ENCODE results near the gene COX6A1. TPM values are rescaled to one million over a fixed set of nuclear protein-coding genes. Genes with fewer than 3 reads are reported as not detected.

COX6A1 gene
- total and polyA plus RNA-seq, 2 donors (not counting 3 experiments of a cell fraction or from before 2014, with no cell fraction given): 299 to 1,327 TPM

DNA sequence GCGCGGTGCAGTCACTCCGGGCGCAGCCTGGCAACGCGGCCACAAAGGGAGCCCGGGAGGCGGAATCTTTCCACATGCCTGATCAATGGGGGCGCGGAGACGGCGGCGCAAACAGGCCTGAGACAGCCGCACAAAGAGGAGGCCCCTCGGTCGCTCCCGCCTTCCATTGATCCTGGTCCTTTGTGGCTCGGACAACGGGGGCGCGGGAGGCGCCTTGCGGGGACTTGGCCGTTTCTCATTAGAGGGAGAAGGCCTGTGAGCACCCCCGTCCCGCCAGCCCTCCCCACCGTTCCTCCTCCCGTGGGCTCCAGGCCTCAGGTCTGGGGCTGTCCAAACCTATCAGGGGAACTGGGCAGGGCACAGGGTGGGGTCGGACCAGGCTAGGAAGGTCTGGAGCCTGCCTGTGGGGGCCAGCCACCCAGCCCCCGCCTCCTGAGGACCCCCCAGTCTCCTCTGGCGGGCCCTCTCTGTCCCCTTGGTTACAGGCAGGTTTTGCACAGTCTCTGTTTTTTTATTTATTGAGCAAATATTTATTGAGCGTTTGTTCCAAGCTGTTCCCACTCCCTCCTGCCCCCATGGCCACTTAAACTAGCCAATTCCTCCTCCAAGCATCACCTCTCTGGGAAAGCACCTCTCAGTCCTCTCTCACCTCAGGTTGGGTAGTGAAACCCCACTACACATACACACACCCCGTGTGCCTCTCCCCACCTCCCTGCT is 39.9 kb upstream of the COX6A1 start:
- Histone ChIP-seq H2AFZ (ENCODE audit: low read depth, low read length) (no peak overlapping the region), H3K9me3 (replicated peaks; ENCODE audit: control insufficient read depth, insufficient read depth, low read length) (no peaks in the 10 kb centered on the region), H3K4me2 (ENCODE audit: insufficient read depth, low read length) (no peak overlapping the region), H3K4me3 (replicated peaks in 1 of 3; ENCODE audit: insufficient read depth in 1 of 3, low read depth in 1 of 3, low read length in 3 of 3) (no peak overlapping the region), H4K20me1 (replicated peaks; ENCODE audit: control insufficient read depth, extremely low read depth, insufficient read depth, low read length) (no peaks in the 10 kb centered on the region), H3K27me3 (ENCODE audit: control insufficient read depth in 2 of 2, insufficient read depth in 2 of 2, low read length in 2 of 2) (peaks cover 11 to 13% of the 10 kb centered on the region in 2 experiments), H3K9me1 (replicated peaks; ENCODE audit: control insufficient read depth, extremely low read depth, insufficient read depth, low read length) (no peaks in the 10 kb centered on the region), H3K9ac (replicated peaks; ENCODE audit: extremely low read depth, insufficient read depth, low read length) (no peak overlapping the region), H3K4me1 (ENCODE audit: control insufficient read depth, extremely low read depth, insufficient read depth, low read length) (no peaks in the 10 kb centered on the region), H3K36me3 (ENCODE audit: control insufficient read depth in 2 of 2, extremely low read depth in 1 of 2, insufficient read depth in 2 of 2, low read length in 2 of 2) (no peaks in the 10 kb centered on the region), H3K27ac (ENCODE audit: insufficient read depth, low read depth, low read length) (no peak overlapping the region), H3K79me2 (ENCODE audit: control insufficient read depth, insufficient read depth, low read length) (no peaks in the 10 kb centered on the region)
- CTCF ChIA-PET: no interaction called here
- no peak for DNase-seq (ENCODE audit: low read depth, low spot score)
- intact Hi-C loops (cut with micrococcal nuclease) (no loop called here), dilution Hi-C loops (cut with MboI; ENCODE audit: extremely low pct_ligation_motif_present, low sequenced_read_pairs) (no loop called here)
- no TSS peak for BruUV-seq (replicated peaks)
- POLR2A ChIA-PET: no interaction called here
- no peak for TF ChIP-seq EZH2 (IDR thresholded peaks at IDR 0.05; ENCODE audit: borderline replicate concordance, low read depth, low read length, severe bottlenecking)
- TF ChIP-seq POLR2A (IDR thresholded peaks at IDR 0.05; ENCODE audit: low read depth, low read length): no peak
- TF ChIP-seq MYC (IDR thresholded peaks at IDR 0.05; ENCODE audit: low read depth, low read length): no peak
- TF ChIP-seq, protein P1, sequence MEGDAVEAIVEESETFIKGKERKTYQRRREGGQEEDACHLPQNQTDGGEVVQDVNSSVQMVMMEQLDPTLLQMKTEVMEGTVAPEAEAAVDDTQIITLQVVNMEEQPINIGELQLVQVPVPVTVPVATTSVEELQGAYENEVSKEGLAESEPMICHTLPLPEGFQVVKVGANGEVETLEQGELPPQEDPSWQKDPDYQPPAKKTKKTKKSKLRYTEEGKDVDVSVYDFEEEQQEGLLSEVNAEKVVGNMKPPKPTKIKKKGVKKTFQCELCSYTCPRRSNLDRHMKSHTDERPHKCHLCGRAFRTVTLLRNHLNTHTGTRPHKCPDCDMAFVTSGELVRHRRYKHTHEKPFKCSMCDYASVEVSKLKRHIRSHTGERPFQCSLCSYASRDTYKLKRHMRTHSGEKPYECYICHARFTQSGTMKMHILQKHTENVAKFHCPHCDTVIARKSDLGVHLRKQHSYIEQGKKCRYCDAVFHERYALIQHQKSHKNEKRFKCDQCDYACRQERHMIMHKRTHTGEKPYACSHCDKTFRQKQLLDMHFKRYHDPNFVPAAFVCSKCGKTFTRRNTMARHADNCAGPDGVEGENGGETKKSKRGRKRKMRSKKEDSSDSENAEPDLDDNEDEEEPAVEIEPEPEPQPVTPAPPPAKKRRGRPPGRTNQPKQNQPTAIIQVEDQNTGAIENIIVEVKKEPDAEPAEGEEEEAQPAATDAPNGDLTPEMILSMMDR (IDR thresholded peaks at IDR 0.05; ENCODE audit: extremely low read depth in 1 of 2, insufficient read depth in 1 of 2, low read depth in 1 of 2, low read length in 2 of 2): no peak
- TF ChIP-seq FOS (IDR thresholded peaks at IDR 0.05; ENCODE audit: borderline replicate concordance, insufficient read depth, low read length): no peak
- no peak for TF ChIP-seq JUN (IDR thresholded peaks at IDR 0.05; ENCODE audit: borderline replicate concordance, insufficient read depth, insufficient read length, low read depth)
- no peak for TF ChIP-seq MAX (IDR thresholded peaks at IDR 0.05; ENCODE audit: insufficient read depth, insufficient read length)
- TF ChIP-seq GATA2 (IDR thresholded peaks at IDR 0.05; ENCODE audit: insufficient read depth, insufficient read length, low read depth, low read length): no peak
- no peak for TF ChIP-seq POLR2AphosphoS5 (IDR thresholded peaks at IDR 0.05; ENCODE audit: insufficient read depth, low read depth, low read length)
- FAIRE-seq: no peak
